ENCODE measurements around the gene DRGX. TPM values are rescaled to one million over a fixed set of nuclear protein-coding genes. Genes with fewer than 3 reads are reported as not detected.

Gene DRGX
- polyA plus RNA-seq, 1 donor from 2014 or later, result not detected

DNA sequence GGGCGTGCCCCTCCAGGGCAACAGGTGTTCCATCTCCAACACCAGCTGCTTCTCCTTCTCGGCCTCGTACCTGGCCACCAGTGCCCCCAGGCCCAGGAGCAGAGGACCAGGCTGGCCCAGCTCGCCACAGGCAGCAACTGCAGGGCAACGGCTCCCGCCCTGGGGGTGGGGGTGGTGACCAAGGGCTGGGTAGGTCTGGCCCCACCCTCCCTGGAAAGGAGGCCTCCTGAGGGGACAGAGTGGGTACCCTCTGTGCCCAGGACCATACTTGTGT, 22.1 kb upstream of the DRGX start:
- TF ChIP-seq POLR2AphosphoS5 (IDR thresholded peaks at IDR 0.05) (no peak), RAD21 (conservative IDR thresholded peaks at IDR 0.05) (no peak), EP300 (conservative IDR thresholded peaks at IDR 0.05; ENCODE audit: poor library complexity, severe bottlenecking) (no peak), EZH2 (IDR thresholded peaks at IDR 0.05; ENCODE audit: borderline replicate concordance, insufficient read depth, low read length, poor library complexity, severe bottlenecking) (no peak), SMC3 (conservative IDR thresholded peaks at IDR 0.05; ENCODE audit: poor library complexity) (no peak), MXI1 (conservative IDR thresholded peaks at IDR 0.05; ENCODE audit: poor library complexity, severe bottlenecking) (no peak), TAF1 (IDR thresholded peaks at IDR 0.05; ENCODE audit: low read depth) (no peak)
- TF ChIP-seq, protein P1, sequence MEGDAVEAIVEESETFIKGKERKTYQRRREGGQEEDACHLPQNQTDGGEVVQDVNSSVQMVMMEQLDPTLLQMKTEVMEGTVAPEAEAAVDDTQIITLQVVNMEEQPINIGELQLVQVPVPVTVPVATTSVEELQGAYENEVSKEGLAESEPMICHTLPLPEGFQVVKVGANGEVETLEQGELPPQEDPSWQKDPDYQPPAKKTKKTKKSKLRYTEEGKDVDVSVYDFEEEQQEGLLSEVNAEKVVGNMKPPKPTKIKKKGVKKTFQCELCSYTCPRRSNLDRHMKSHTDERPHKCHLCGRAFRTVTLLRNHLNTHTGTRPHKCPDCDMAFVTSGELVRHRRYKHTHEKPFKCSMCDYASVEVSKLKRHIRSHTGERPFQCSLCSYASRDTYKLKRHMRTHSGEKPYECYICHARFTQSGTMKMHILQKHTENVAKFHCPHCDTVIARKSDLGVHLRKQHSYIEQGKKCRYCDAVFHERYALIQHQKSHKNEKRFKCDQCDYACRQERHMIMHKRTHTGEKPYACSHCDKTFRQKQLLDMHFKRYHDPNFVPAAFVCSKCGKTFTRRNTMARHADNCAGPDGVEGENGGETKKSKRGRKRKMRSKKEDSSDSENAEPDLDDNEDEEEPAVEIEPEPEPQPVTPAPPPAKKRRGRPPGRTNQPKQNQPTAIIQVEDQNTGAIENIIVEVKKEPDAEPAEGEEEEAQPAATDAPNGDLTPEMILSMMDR (IDR thresholded peaks at IDR 0.05; ENCODE audit: poor library complexity, severe bottlenecking), result no peak
- Histone ChIP-seq H3K4me2 (ENCODE audit: low read length) (no peak overlapping the region), H3K9me2 (ENCODE audit: insufficient read depth, low read length) (no peaks in the 10 kb centered on the region), H3K9ac (ENCODE audit: low read length) (no peak overlapping the region), H3K4me3 (ENCODE audit: low read length) (no peak overlapping the region), H3K79me2 (replicated peaks; ENCODE audit: insufficient read depth, low read length) (no peaks in the 10 kb centered on the region), H3K27me3 (ENCODE audit: insufficient read depth, low read depth, low read length) (no peaks in the 10 kb centered on the region), H3K36me3 (ENCODE audit: insufficient read depth, low read length) (no peaks in the 10 kb centered on the region), H3K9me3 (ENCODE audit: low read length) (no peaks in the 10 kb centered on the region), H4K20me1 (ENCODE audit: insufficient read depth) (no peaks in the 10 kb centered on the region), H3K27ac (ENCODE audit: low read length) (no peak overlapping the region), H2AFZ (ENCODE audit: low read depth, low read length) (no peak overlapping the region), H3F3A (ENCODE audit: insufficient read depth, low read length, poor library complexity, severe bottlenecking) (no peaks in the 10 kb centered on the region)

DNA sequence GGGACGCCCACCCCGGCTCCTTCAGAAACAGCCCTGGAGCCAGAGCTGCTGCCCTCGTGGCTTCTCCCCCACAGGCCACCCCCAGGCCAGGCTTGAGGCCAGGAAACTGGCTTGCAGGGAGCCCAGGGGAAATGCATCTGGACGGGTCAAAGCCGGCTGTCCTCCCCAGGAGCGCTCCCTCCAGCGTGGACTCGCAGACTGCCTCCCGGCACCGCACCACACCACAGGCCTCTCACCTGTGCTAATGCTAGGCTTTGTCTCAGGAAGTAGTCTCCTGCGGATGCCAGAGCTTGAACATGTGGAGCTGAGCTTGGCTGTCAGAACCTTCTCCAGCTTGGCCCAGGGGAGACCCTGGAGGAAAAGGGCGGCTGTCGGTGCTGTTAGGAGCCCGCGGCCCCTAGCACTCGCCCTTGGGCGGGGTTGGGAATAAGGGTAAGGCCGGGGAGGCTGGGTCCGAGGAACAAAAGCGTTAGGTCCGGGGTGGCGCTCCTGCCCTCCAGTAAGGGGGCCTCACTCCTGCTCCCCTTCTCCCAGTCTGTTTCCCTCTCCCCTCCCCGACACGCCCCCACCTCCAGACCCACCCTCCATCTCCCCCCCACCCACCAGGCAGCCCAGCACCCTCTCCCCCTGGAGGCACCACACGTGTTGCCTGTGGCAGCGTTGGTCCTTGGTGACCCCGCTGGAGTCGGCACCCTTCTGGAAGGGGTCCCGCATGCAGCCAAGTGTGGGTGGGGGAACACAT, 21.6 kb upstream of the DRGX start:
- Histone ChIP-seq H3K9me2 (ENCODE audit: insufficient read depth, low read length) (no peaks in the 10 kb centered on the region), H3K9me3 (ENCODE audit: low read length) (no peaks in the 10 kb centered on the region), H3K36me3 (ENCODE audit: insufficient read depth, low read length) (no peaks in the 10 kb centered on the region), H3K27ac (ENCODE audit: low read length) (no peak overlapping the region), H4K20me1 (ENCODE audit: insufficient read depth) (no peaks in the 10 kb centered on the region), H3K4me3 (ENCODE audit: low read length) (no peak overlapping the region), H3F3A (ENCODE audit: insufficient read depth, low read length, poor library complexity, severe bottlenecking) (no peaks in the 10 kb centered on the region), H3K9ac (ENCODE audit: low read length) (no peak overlapping the region), H3K4me2 (ENCODE audit: low read length) (no peak overlapping the region), H3K27me3 (ENCODE audit: insufficient read depth, low read depth, low read length) (no peaks in the 10 kb centered on the region), H3K79me2 (replicated peaks; ENCODE audit: insufficient read depth, low read length) (no peaks in the 10 kb centered on the region), H2AFZ (ENCODE audit: low read depth, low read length) (no peak overlapping the region)
- TF ChIP-seq POLR2AphosphoS5 (IDR thresholded peaks at IDR 0.05) (no peak), EZH2 (IDR thresholded peaks at IDR 0.05; ENCODE audit: borderline replicate concordance, insufficient read depth, low read length, poor library complexity, severe bottlenecking) (no peak), MXI1 (conservative IDR thresholded peaks at IDR 0.05; ENCODE audit: poor library complexity, severe bottlenecking) (no peak), RAD21 (conservative IDR thresholded peaks at IDR 0.05) (no peak), EP300 (conservative IDR thresholded peaks at IDR 0.05; ENCODE audit: poor library complexity, severe bottlenecking) (no peak), SMC3 (conservative IDR thresholded peaks at IDR 0.05; ENCODE audit: poor library complexity) (no peak), TAF1 (IDR thresholded peaks at IDR 0.05; ENCODE audit: low read depth) (no peak)
- TF ChIP-seq, protein P1 (IDR thresholded peaks at IDR 0.05; ENCODE audit: poor library complexity, severe bottlenecking), result no peak
- TF ChIP-seq, protein P2, sequence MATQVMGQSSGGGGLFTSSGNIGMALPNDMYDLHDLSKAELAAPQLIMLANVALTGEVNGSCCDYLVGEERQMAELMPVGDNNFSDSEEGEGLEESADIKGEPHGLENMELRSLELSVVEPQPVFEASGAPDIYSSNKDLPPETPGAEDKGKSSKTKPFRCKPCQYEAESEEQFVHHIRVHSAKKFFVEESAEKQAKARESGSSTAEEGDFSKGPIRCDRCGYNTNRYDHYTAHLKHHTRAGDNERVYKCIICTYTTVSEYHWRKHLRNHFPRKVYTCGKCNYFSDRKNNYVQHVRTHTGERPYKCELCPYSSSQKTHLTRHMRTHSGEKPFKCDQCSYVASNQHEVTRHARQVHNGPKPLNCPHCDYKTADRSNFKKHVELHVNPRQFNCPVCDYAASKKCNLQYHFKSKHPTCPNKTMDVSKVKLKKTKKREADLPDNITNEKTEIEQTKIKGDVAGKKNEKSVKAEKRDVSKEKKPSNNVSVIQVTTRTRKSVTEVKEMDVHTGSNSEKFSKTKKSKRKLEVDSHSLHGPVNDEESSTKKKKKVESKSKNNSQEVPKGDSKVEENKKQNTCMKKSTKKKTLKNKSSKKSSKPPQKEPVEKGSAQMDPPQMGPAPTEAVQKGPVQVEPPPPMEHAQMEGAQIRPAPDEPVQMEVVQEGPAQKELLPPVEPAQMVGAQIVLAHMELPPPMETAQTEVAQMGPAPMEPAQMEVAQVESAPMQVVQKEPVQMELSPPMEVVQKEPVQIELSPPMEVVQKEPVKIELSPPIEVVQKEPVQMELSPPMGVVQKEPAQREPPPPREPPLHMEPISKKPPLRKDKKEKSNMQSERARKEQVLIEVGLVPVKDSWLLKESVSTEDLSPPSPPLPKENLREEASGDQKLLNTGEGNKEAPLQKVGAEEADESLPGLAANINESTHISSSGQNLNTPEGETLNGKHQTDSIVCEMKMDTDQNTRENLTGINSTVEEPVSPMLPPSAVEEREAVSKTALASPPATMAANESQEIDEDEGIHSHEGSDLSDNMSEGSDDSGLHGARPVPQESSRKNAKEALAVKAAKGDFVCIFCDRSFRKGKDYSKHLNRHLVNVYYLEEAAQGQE (IDR thresholded peaks at IDR 0.05; ENCODE audit: borderline replicate concordance), result no peak
